ENCODE data around the gene DNAJC15.

GRCh38 chr13:43044720-43045301 lies 21.4 kb downstream of the DNAJC15 start:
- TF ChIP-seq GABPA (IDR thresholded peaks at IDR 0.05; ENCODE audit: borderline replicate concordance, insufficient read depth, low read length), result no peak
- TF ChIP-seq, protein P1, sequence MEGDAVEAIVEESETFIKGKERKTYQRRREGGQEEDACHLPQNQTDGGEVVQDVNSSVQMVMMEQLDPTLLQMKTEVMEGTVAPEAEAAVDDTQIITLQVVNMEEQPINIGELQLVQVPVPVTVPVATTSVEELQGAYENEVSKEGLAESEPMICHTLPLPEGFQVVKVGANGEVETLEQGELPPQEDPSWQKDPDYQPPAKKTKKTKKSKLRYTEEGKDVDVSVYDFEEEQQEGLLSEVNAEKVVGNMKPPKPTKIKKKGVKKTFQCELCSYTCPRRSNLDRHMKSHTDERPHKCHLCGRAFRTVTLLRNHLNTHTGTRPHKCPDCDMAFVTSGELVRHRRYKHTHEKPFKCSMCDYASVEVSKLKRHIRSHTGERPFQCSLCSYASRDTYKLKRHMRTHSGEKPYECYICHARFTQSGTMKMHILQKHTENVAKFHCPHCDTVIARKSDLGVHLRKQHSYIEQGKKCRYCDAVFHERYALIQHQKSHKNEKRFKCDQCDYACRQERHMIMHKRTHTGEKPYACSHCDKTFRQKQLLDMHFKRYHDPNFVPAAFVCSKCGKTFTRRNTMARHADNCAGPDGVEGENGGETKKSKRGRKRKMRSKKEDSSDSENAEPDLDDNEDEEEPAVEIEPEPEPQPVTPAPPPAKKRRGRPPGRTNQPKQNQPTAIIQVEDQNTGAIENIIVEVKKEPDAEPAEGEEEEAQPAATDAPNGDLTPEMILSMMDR (IDR thresholded peaks at IDR 0.05; ENCODE audit: control extremely low read depth in 1 of 3, insufficient read depth in 1 of 3, low read depth in 1 of 3, low read length in 3 of 3), result no peak
- TF ChIP-seq SP4 (IDR thresholded peaks at IDR 0.05; ENCODE audit: low read length), result no peak
